Measurements from ENCODE around the gene ZNF488.

GRCh38 chr10:47322300-47323061 lies 61.6 kb downstream of the ZNF488 start, which contains the start of gene GDF2:
- TF ChIP-seq CTCF (IDR thresholded peaks at IDR 0.05) = no peak
- no peak for TF ChIP-seq POLR2A (IDR thresholded peaks at IDR 0.05)
